PFSK-1 (cell line): ENCODE results near the gene CTRL.

Experiments
- FOXP2 ChIP-seq: optimal IDR thresholded peaks from 2 replicates; pipeline ENCODE3; 2011; ENCODE audit warnings: borderline replicate concordance, control low read depth, inconsistent platforms; ENCODE audit not compliant: insufficient read depth; ENCODE audit errors: extremely low read length, extremely low read depth
- POLR2AphosphoS5 ChIP-seq: IDR thresholded peaks from 2 replicates; pipeline ENCODE4 v1.6.1; 2012; ENCODE audit warnings: low read depth, mild to moderate bottlenecking, control low read depth, low read length, moderate library complexity
- SIN3A ChIP-seq: IDR thresholded peaks from 2 replicates; pipeline ENCODE4 v1.6.1; 2012; ENCODE audit warnings: mild to moderate bottlenecking, low read length, moderate library complexity, borderline replicate concordance; ENCODE audit not compliant: insufficient read depth
- TAF1 ChIP-seq: IDR thresholded peaks from 2 replicates; pipeline ENCODE4 v1.6.1; 2012; ENCODE audit warnings: low read length, control low read depth, borderline replicate concordance; ENCODE audit not compliant: insufficient read depth
- TF ChIP-seq, protein P1 (sequence below), 2 experiments: IDR thresholded peaks; 2 replicates each; pipeline versions ENCODE4 v1.6.1 to v1.8.0; 2011 to 2012; ENCODE audit warnings: low read depth in 2 of 2, low read length in 2 of 2, control low read depth in 1 of 2, inconsistent platforms in 1 of 2, mild to moderate bottlenecking in 1 of 2, moderate library complexity in 1 of 2; ENCODE audit not compliant: insufficient read depth in 1 of 2

Gene CTRL

DNA sequence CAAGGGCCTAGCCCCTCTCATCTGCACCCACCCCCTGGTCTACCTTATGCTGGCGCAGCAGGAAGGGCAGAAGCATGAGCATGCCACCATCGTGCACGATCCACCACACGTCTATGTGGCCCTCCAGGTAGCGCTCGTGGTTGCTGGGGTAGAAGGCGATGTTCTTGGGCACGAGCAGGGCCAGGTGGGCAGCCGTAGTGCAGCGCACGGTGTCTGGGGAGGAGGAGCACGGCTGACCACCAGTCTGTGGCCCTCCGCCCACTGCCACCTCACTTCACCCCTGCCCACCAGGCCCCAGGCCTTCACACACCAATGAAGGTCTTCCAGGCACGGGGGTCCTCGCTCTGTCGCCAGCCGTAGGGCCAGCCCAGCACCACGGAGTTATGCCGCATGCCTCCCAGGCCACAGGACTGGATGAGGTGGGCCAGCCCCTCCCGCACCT, 14.5 kb upstream of the CTRL start:
- TF ChIP-seq POLR2AphosphoS5 (no peak), TAF1 (no peak)
- TF ChIP-seq, protein P1, sequence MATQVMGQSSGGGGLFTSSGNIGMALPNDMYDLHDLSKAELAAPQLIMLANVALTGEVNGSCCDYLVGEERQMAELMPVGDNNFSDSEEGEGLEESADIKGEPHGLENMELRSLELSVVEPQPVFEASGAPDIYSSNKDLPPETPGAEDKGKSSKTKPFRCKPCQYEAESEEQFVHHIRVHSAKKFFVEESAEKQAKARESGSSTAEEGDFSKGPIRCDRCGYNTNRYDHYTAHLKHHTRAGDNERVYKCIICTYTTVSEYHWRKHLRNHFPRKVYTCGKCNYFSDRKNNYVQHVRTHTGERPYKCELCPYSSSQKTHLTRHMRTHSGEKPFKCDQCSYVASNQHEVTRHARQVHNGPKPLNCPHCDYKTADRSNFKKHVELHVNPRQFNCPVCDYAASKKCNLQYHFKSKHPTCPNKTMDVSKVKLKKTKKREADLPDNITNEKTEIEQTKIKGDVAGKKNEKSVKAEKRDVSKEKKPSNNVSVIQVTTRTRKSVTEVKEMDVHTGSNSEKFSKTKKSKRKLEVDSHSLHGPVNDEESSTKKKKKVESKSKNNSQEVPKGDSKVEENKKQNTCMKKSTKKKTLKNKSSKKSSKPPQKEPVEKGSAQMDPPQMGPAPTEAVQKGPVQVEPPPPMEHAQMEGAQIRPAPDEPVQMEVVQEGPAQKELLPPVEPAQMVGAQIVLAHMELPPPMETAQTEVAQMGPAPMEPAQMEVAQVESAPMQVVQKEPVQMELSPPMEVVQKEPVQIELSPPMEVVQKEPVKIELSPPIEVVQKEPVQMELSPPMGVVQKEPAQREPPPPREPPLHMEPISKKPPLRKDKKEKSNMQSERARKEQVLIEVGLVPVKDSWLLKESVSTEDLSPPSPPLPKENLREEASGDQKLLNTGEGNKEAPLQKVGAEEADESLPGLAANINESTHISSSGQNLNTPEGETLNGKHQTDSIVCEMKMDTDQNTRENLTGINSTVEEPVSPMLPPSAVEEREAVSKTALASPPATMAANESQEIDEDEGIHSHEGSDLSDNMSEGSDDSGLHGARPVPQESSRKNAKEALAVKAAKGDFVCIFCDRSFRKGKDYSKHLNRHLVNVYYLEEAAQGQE (IDR thresholded peaks at IDR 0.05; ENCODE audit: insufficient read depth in 1 of 2, low read depth in 2 of 2, low read length in 2 of 2): no peak

DNA sequence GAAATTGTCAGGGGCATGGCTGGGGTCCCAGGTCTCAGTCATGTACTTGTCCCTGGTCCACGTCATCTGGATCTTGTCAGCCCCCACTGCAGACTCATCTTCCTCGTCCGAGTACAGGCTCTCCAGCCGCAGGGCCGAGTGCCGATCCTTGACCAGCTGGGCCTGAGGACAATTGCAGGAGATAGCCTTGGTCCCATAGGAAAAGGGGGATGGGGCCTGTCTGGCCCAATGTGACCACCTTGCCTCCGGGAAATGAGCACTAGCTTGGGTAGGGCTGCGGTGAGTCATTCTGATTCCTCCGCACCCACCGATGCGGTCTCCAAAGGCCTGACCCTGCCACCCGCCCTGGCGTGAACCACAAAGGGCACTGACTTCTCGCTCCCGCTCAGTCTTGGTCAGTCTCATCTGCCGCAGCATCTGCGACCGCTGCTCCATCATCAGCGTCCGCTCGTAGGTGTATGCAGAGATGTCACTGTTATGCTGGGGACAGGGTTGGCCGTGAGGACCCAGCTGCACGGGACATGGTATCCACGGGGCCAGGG, 13.8 kb upstream of the CTRL start:
- TF ChIP-seq, protein P1 (IDR thresholded peaks at IDR 0.05; ENCODE audit: insufficient read depth in 1 of 2, low read depth in 2 of 2, low read length in 2 of 2): no peak
- TF ChIP-seq POLR2AphosphoS5: no peak
- TF ChIP-seq FOXP2: no peak
- TF ChIP-seq TAF1: no peak
- TF ChIP-seq SIN3A: no peak

DNA sequence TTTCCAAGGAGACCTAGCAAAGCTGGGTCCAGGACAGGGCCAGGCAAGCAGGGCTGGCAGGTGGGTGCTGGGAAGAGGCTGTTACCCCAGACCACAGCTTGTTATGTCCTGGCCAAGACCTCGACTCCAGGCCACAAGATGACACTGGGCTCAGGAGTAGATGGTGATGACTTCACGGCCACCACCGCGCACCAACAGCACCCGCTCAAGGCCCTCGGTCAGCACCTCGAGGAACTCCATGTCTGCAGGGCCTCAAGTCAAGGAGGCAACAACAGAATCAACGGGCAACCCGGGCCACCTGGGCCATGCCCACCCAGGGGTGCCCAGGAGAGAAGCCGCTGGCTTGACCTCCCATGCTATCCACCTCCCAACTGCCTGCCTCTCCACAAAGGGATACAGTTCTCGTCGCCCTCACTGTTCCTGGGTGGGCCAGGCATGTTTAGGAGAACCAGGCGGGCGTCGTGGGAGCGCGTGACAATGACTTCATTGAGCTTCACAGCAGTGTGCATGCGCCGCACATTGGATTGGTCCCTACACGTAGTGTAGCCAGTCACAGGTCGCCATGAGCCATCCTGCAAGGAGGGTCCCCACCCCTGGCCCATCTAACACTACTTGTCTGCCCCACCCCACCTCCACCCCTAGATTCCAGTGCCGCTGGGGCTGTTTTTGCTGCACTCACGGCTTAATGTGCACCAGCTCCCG, 13.2 kb upstream of the CTRL start:
- no peak for TF ChIP-seq SIN3A
- TF ChIP-seq FOXP2: no peak
- TF ChIP-seq TAF1: no peak
- TF ChIP-seq, protein P1 (IDR thresholded peaks at IDR 0.05; ENCODE audit: insufficient read depth in 1 of 2, low read depth in 2 of 2, low read length in 2 of 2): no peak
- no peak for TF ChIP-seq POLR2AphosphoS5

DNA sequence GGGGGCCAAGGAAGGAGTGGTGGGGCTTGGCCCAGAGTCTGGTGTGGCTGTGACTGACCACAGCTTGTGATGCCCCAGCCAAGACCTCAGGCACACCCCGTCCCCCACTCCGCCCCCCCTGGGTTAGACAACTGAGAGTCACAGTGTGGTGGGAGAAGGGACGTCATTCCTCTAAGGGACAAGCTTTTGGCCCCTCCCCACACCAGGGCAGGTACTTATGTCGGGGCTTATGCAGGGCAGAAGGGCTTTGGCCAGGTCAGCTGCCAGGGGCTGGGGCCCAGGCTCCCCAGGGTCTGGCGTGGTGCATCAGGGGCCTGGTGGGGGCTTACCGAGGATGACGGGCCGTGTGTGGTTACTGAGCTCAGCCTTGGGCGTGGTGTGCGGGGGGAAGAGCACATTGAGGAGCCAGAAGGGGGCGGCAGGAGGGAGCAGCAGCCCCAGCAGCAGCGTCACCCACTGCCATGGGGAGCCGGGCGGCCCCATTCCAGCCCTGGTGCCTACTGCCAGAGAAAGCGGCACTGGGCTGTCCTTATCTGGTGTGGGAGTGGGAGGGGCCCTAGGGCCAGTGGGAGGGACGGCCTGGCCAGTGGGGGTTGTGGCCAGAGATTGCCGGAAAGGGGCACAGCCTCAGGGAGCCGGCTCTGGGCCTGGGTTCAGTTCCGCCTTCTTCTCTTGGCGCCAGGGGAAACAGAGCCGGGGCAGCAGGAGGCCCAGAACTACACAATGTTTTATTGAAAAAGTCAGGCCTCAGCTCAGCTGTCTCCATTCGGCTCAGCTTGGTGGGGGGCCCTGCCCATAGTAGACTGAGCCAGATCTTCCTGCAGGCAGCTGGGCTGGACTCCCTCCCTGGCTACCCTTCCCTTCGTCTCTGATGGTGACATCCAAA, 12.2 kb upstream of the CTRL start, which contains the start of gene LCAT:
Gene LCAT, minus strand, starts transcription at position 502 of the 886 bp plus-strand sequence. Its CDS starts 19 bp downstream, at position 483.
- TF ChIP-seq POLR2AphosphoS5: no peak
- TF ChIP-seq TAF1: no peak
- TF ChIP-seq FOXP2: no peak
- no peak for TF ChIP-seq SIN3A
- TF ChIP-seq, protein P1 (IDR thresholded peaks at IDR 0.05; ENCODE audit: insufficient read depth in 1 of 2, low read depth in 2 of 2, low read length in 2 of 2): no peak
